Glutamatergic neuron (in vitro differentiated cells): ENCODE data around the gene CNTF. TPM values are rescaled to one million over a fixed set of nuclear protein-coding genes. Genes with fewer than 3 reads are reported as not detected.

Experiments used
- DNase-seq: peaks from one replicate; pipeline ENCODE4 v3.0.0; 2022
- H3K27ac Mint-ChIP-seq: one replicate; pipeline ENCODE4 v1.8.0; 2020; ENCODE audit warnings: mild to moderate bottlenecking, mixed read lengths, inconsistent platforms; ENCODE audit not compliant: unreplicated experiment
- H3K27me3 Mint-ChIP-seq: one replicate; pipeline ENCODE4 v1.8.0; 2020; ENCODE audit warnings: mild to moderate bottlenecking, moderate library complexity, mixed read lengths, inconsistent platforms; ENCODE audit not compliant: unreplicated experiment
- H3K36me3 Mint-ChIP-seq: one replicate; pipeline ENCODE4 v1.8.0; 2020; ENCODE audit warnings: mild to moderate bottlenecking, mixed read lengths, inconsistent platforms; ENCODE audit not compliant: unreplicated experiment
- H3K4me1 Mint-ChIP-seq: one replicate; pipeline ENCODE4 v1.8.0; 2020; ENCODE audit warnings: mild to moderate bottlenecking, low read depth, mixed read lengths, inconsistent platforms; ENCODE audit not compliant: unreplicated experiment
- H3K4me3 Mint-ChIP-seq: one replicate; pipeline ENCODE4 v1.8.0; 2020; ENCODE audit warnings: mild to moderate bottlenecking, mixed read lengths, inconsistent platforms; ENCODE audit not compliant: unreplicated experiment
- H3K9me3 Mint-ChIP-seq: one replicate; pipeline ENCODE4 v1.8.0; 2020; ENCODE audit warnings: mild to moderate bottlenecking, moderate library complexity, mixed read lengths, inconsistent platforms; ENCODE audit not compliant: unreplicated experiment
- total RNA-seq: library from RNA; stranded (reverse); fragmentation: NEBNext Ultra II Directional; extraction: Animal tissue kit (Norgen Biotek cat#: 25700); gene quantifications from one replicate; pipeline ENCODE4 v1.2.1, GENCODE V29; 2021; ENCODE audit not compliant: unreplicated experiment
- TF ChIP-seq, protein P1 (sequence below): fragments of 200-600 bp; sonication (generic); IDR thresholded peaks from one replicate; pipeline ENCODE4 v1.5.0; 2021; ENCODE audit not compliant: partially characterized antibody, unreplicated experiment

Gene CNTF
- total RNA-seq, 1 donor from 2014 or later: 4.6 TPM

DNA sequence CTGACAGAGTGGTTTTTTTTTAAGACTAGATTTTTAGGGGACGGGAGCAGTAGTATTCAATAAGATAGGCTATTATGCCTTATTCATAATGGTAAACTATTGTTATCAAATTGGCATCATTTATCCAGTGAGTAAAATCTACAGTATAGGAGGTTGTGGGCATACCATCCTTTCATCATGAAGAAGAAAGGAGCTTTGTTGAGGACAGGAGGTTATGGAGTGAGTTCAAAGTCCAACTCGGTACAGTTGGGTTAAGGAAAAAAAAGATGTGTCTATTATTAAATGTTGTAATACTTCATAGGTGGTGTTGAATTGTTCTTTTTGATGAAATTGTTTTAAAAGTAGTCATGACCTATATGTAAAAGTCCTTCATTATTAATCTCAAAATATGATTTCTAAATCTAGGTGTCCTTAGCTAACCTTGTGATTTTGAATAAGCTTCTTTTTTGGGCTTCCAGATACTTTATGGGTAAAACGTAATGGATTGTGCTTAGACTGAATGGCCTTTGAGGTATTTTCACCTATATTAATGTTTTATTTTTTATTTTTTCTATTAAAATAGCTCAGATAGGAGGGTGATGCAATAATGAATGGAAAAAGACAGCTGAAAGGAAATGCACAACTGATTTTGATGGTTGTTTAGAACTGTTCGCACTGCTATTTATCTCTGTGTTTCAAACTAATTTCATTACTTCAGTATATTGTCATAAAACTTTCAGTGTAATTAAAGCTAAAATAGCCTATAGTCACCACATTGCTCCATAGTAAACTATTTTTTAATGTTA, 15.3 kb upstream of the CNTF start:
- Mint-ChIP-seq H3K4me1 (no peaks in the 10 kb centered on the region), H3K9me3 (no peaks in the 10 kb centered on the region), H3K4me3 (no peak overlapping the region), H3K36me3 (no peaks in the 10 kb centered on the region), H3K27me3 (peaks cover 2% of the 10 kb centered on the region), H3K27ac (no peak overlapping the region)
- TF ChIP-seq, protein P1, sequence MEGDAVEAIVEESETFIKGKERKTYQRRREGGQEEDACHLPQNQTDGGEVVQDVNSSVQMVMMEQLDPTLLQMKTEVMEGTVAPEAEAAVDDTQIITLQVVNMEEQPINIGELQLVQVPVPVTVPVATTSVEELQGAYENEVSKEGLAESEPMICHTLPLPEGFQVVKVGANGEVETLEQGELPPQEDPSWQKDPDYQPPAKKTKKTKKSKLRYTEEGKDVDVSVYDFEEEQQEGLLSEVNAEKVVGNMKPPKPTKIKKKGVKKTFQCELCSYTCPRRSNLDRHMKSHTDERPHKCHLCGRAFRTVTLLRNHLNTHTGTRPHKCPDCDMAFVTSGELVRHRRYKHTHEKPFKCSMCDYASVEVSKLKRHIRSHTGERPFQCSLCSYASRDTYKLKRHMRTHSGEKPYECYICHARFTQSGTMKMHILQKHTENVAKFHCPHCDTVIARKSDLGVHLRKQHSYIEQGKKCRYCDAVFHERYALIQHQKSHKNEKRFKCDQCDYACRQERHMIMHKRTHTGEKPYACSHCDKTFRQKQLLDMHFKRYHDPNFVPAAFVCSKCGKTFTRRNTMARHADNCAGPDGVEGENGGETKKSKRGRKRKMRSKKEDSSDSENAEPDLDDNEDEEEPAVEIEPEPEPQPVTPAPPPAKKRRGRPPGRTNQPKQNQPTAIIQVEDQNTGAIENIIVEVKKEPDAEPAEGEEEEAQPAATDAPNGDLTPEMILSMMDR: no peak
- DNase-seq: no peak

DNA sequence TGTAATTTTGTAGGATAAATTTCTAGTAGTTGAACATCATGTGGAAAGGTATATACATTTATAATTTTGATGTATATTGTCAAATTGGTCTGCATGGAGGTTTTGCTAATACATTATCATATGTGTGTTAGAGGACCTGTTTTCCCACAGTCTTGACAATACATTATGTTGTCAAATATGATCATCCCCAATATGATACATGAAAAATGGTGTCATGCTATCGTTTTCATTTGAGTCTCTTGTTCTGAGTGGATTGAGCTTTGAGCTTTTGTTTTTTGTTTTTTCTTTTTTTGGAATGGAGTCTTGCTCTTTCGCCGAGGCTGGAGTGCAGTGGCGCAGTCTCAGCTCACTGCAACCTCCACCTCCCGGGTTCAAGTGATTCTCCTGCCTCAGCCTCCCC, 14.1 kb upstream of the CNTF start:
- Mint-ChIP-seq H3K27ac (no peak overlapping the region), H3K27me3 (peaks cover 4% of the 10 kb centered on the region), H3K4me1 (no peaks in the 10 kb centered on the region), H3K9me3 (no peaks in the 10 kb centered on the region), H3K36me3 (no peaks in the 10 kb centered on the region), H3K4me3 (no peak overlapping the region)
- TF ChIP-seq, protein P1: no peak
- DNase-seq: no peak

DNA sequence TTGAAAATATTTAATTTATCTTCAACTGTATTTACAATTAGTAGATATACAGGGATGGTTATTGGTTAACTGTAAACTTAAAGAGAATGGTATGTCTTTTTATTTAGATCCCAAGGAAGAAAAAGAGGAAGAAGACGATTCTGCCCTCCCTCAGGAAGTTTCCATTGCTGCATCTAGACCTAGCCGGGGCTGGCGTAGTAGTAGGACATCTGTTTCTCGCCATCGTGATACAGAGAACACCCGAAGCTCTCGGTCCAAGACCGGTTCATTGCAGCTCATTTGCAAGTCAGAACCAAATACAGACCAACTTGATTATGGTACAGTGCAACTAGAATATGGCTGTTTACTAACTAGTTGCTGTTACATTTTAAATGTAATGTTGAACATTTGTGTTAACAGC, 12.7 kb upstream of the CNTF start:
- no peaks in the 10 kb centered on the region for H3K36me3 Mint-ChIP-seq
- TF ChIP-seq, protein P1: no peak
- DNase-seq: no peak
- H3K4me3 Mint-ChIP-seq: no peak overlapping the region
- no peak overlapping the region for H3K27ac Mint-ChIP-seq
- no peaks in the 10 kb centered on the region for H3K4me1 Mint-ChIP-seq
- no peaks in the 10 kb centered on the region for H3K9me3 Mint-ChIP-seq
- H3K27me3 Mint-ChIP-seq: peaks cover 4% of the 10 kb centered on the region

DNA sequence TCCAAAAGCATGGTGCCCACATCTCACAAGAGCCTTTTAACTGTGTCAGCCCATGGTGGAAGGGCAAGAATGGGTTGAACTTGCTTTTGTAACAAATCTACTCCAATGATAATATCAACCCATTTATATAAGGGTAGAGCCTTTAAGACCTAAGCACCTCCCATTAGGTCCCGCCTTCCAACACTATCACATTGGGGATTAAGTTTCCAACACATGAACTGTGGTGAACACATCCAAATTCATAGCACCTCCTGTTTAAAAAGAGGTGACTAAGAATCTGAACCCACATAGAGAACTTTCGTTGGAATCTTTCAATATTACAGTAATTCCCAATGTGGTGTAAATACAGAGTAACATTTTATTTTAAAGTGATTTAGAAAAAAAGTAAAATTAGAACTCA, 9.2 kb upstream of the CNTF start:
- Mint-ChIP-seq H3K27ac (no peak overlapping the region), H3K4me3 (no peak overlapping the region), H3K4me1 (peaks cover 1% of the 10 kb centered on the region), H3K36me3 (no peaks in the 10 kb centered on the region), H3K9me3 (no peaks in the 10 kb centered on the region), H3K27me3 (peaks cover 6% of the 10 kb centered on the region)
- TF ChIP-seq, protein P1: no peak
- DNase-seq: no peak

DNA sequence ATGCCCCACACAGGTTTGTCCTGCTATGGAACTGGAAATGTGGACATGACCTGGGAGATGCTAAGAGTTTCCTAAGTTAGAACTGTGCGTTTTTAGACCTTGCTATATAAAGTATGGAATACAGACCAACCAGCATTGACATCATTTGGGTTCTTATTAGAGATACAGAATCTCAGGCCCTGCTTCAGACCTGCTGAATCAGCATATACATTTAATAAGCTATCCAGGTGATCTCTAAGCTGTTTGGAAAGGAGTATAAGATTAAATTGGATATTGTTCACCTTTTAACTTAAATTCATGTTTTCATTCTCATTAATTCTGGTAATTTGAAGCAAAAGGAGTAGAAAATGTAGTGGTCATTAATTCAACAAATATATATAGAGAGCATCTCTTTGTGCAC, 6.9 kb upstream of the CNTF start:
- no peaks in the 10 kb centered on the region for H3K36me3 Mint-ChIP-seq
- H3K27me3 Mint-ChIP-seq: peaks cover 6% of the 10 kb centered on the region
- no peak overlapping the region for H3K27ac Mint-ChIP-seq
- TF ChIP-seq, protein P1: no peak
- H3K4me3 Mint-ChIP-seq: no peak overlapping the region
- DNase-seq: no peak
- no peaks in the 10 kb centered on the region for H3K9me3 Mint-ChIP-seq
- H3K4me1 Mint-ChIP-seq: peaks cover 4% of the 10 kb centered on the region
